Measurements from ENCODE around the gene DNAJB6. TPM values are rescaled to one million over a fixed set of nuclear protein-coding genes. Genes with fewer than 3 reads are reported as not detected.

The DNAJB6 gene
- total RNA-seq, 1 experiment from 2014 or later: 82.5 TPM

DNA sequence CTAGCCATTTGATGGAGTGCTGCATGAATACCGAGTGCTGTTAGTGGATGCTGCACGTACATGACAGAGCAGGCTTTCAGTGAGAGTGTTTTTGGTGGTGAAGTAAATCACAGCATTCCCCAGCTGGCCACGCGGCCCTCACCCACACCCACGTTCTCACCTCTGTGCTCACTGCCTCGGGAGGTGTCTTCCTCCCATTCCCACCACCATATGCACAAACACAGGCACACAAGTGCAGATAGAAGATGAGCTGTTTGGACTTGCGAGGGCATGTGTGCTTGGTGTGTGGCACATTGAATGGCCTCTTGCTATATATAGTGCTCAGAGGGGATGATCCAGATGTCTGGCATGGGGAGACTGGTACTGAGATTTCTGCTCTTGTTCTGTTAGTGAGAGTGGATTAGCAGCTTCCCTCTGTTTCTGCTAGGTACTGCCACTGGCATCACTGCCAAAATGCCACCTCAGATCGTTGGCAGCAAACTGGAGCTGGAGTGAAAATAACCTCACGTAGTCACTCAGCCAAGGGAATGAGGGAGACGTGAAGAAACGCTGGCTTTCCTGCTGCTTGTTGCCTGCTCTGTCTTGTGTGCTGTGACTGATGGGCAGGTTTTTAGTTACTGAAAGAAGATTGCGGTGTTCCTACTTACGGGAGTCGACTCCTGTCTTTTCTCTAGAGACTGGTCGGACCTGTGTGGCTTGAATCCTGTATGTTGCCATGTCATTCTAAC is 19.1 kb downstream of the DNAJB6 start:
- Histone ChIP-seq H3K27ac (ENCODE audit: low read depth, low read length) (no peak overlapping the region), H3K9ac (ENCODE audit: low read length) (no peak overlapping the region), H3K36me3 (ENCODE audit: control insufficient read depth in 1 of 2, insufficient read depth in 2 of 2, low read length in 2 of 2) (peaks cover 9 to 18% of the 10 kb centered on the region in 2 experiments; a peak in 3 of 4 replicates), H3K79me2 (ENCODE audit: insufficient read depth, low read length) (peaks cover 100% of the 10 kb centered on the region), H4K20me1 (ENCODE audit: insufficient read depth) (peaks cover 37% of the 10 kb centered on the region), H3K4me1 (ENCODE audit: control insufficient read depth in 1 of 2, insufficient read depth in 2 of 2, low read length in 2 of 2) (peaks cover 2 to 27% of the 10 kb centered on the region in 2 experiments; a peak in 2 of 4 replicates), H3K27me3 (ENCODE audit: insufficient read depth, low read length) (no peaks in the 10 kb centered on the region), H3K9me3 (ENCODE audit: control insufficient read depth in 1 of 2, insufficient read depth in 1 of 2, low read depth in 1 of 2, low read length in 2 of 2) (no peaks in the 10 kb centered on the region), H3K4me3 (replicated peaks in 1 of 2; ENCODE audit: low read depth in 1 of 2, low read length in 2 of 2) (no peak overlapping the region), H2AFZ (ENCODE audit: low read depth, low read length, poor library complexity, severe bottlenecking) (no peak overlapping the region), H3K4me2 (ENCODE audit: low read length) (no peak overlapping the region), H3K9me2 (ENCODE audit: insufficient read depth) (no peaks in the 10 kb centered on the region)
- ChIA-PET RAD21 (ENCODE audit: low non-redundant PET in 1 of 2, low total read pairs in 2 of 2, uncharacterized antibody in 2 of 2, unreplicated experiment in 2 of 2) (no interaction called here), POLR2A (interaction anchor here (0.6 kb wide), 1 partner anchor 451 kb away, joined by 3 read pairs; no protein-coding TSS in a partner anchor), CTCF (no interaction called here)
- intact Hi-C loops (cut with micrococcal nuclease): no loop called here
- ATAC-seq (no peak), DNase-seq (ENCODE audit: low read depth, low spot score) (no peak)
- no TSS peak for BruUV-seq (replicated peaks)
- TF ChIP-seq, protein P1, sequence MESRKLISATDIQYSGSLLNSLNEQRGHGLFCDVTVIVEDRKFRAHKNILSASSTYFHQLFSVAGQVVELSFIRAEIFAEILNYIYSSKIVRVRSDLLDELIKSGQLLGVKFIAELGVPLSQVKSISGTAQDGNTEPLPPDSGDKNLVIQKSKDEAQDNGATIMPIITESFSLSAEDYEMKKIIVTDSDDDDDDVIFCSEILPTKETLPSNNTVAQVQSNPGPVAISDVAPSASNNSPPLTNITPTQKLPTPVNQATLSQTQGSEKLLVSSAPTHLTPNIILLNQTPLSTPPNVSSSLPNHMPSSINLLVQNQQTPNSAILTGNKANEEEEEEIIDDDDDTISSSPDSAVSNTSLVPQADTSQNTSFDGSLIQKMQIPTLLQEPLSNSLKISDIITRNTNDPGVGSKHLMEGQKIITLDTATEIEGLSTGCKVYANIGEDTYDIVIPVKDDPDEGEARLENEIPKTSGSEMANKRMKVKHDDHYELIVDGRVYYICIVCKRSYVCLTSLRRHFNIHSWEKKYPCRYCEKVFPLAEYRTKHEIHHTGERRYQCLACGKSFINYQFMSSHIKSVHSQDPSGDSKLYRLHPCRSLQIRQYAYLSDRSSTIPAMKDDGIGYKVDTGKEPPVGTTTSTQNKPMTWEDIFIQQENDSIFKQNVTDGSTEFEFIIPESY (IDR thresholded peaks at IDR 0.05; ENCODE audit: extremely low read depth, insufficient replicate concordance, low read length): no peak
- no peak for TF ChIP-seq EZH2phosphoT487 (IDR thresholded peaks at IDR 0.05; ENCODE audit: borderline replicate concordance)
- TF ChIP-seq SP1 (IDR thresholded peaks at IDR 0.05; ENCODE audit: low read depth): no peak
- no peak for TF ChIP-seq ELF1 (IDR thresholded peaks at IDR 0.05; ENCODE audit: borderline replicate concordance, low read depth)
- TF ChIP-seq, protein P2, sequence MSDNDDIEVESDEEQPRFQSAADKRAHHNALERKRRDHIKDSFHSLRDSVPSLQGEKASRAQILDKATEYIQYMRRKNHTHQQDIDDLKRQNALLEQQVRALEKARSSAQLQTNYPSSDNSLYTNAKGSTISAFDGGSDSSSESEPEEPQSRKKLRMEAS (IDR thresholded peaks at IDR 0.05): no peak
- no peak for TF ChIP-seq CBX3 (IDR thresholded peaks at IDR 0.05; ENCODE audit: low read depth)
